Astrocyte (in vitro differentiated cells and primary cell): Measurements from ENCODE around the gene RRBP1. TPM values are rescaled to one million over a fixed set of nuclear protein-coding genes. Genes with fewer than 3 reads are reported as not detected.
A peak's percentile ranks its signal among the peaks of the same experiment; 100 is the strongest.

Experiments used
- DNase-seq: peaks from one replicate; pipeline ENCODE4 v3.0.0-alpha.2; 2010; ENCODE audit warnings: low read depth
- FAIRE-seq: peaks from 2 replicates; lab custom pipeline; 2011; peaks lifted over from hg19 to GRCh38; lab: Jason Lieb, UNC
- H2AFZ ChIP-seq: 2 replicates; pipeline ENCODE4 v1.6.0; 2012; ENCODE audit warnings: low read depth, low read length, inconsistent platforms
- H3K27ac ChIP-seq: 2 replicates; pipeline ENCODE4 v1.5.1; 2011; ENCODE audit warnings: low read depth, low read length, inconsistent platforms
- H3K27me3 ChIP-seq: 2 replicates; pipeline ENCODE4 v1.6.0; 2011; ENCODE audit warnings: low read length, inconsistent platforms; ENCODE audit not compliant: insufficient read depth
- H3K36me3 ChIP-seq: 2 replicates; pipeline ENCODE4 v1.5.1; 2011; ENCODE audit warnings: low read length, inconsistent platforms; ENCODE audit not compliant: insufficient read depth
- H3K4me1 ChIP-seq: 2 replicates; pipeline ENCODE4 v1.5.1; 2011; ENCODE audit warnings: low read length, inconsistent platforms; ENCODE audit not compliant: insufficient read depth
- H3K4me2 ChIP-seq: 2 replicates; pipeline ENCODE4 v1.6.0; 2012; ENCODE audit warnings: low read length, inconsistent platforms
- H3K4me3 ChIP-seq: 2 replicates; pipeline ENCODE4 v1.5.1; 2011; ENCODE audit warnings: low read depth, mild to moderate bottlenecking, low read length, inconsistent platforms; ENCODE audit not compliant: insufficient read depth
- H3K79me2 ChIP-seq: 2 replicates; pipeline ENCODE4 v1.6.0; 2012; ENCODE audit warnings: mild to moderate bottlenecking, low read length, inconsistent platforms; ENCODE audit not compliant: insufficient read depth
- H3K9ac ChIP-seq: 2 replicates; pipeline ENCODE4 v1.6.0; 2012; ENCODE audit warnings: mild to moderate bottlenecking, low read length, inconsistent platforms
- H3K9me3 ChIP-seq: 2 replicates; pipeline ENCODE4 v1.5.1; 2012; ENCODE audit warnings: low read depth, mild to moderate bottlenecking, low read length, inconsistent platforms; ENCODE audit not compliant: insufficient read depth
- H4K20me1 ChIP-seq: 2 replicates; pipeline ENCODE4 v1.6.0; 2012; ENCODE audit warnings: low read length, inconsistent platforms; ENCODE audit not compliant: insufficient read depth
- H3K27ac Mint-ChIP-seq: one replicate; pipeline ENCODE4 v1.8.0; 2021; ENCODE audit warnings: mild to moderate bottlenecking, mixed read lengths; ENCODE audit not compliant: unreplicated experiment
- H3K27me3 Mint-ChIP-seq: one replicate; pipeline ENCODE4 v1.8.0; 2021; ENCODE audit warnings: low read depth, mixed read lengths; ENCODE audit not compliant: unreplicated experiment
- H3K36me3 Mint-ChIP-seq: one replicate; pipeline ENCODE4 v1.8.0; 2021; ENCODE audit warnings: low read depth, mixed read lengths; ENCODE audit not compliant: unreplicated experiment
- H3K4me1 Mint-ChIP-seq: one replicate; pipeline ENCODE4 v1.8.0; 2021; ENCODE audit warnings: low read depth, mixed read lengths; ENCODE audit not compliant: unreplicated experiment
- H3K4me3 Mint-ChIP-seq: one replicate; pipeline ENCODE4 v1.8.0; 2021; ENCODE audit warnings: mild to moderate bottlenecking, moderate library complexity, mixed read lengths; ENCODE audit not compliant: unreplicated experiment
- H3K9me3 Mint-ChIP-seq: one replicate; pipeline ENCODE4 v1.8.0; 2021; ENCODE audit warnings: mild to moderate bottlenecking, mixed read lengths; ENCODE audit not compliant: unreplicated experiment
- EZH2 ChIP-seq: IDR thresholded peaks from 2 replicates; pipeline ENCODE4 v1.6.1; 2012; ENCODE audit warnings: mild to moderate bottlenecking, low read length, inconsistent platforms; ENCODE audit not compliant: insufficient read depth
- total RNA-seq: library from RNA; stranded (reverse); gene quantifications from 2 replicates; pipeline ENCODE4 v1.2.1, GENCODE V29; 2021
- TF ChIP-seq, protein P1 (sequence below): IDR thresholded peaks from 2 replicates; pipeline ENCODE4 v1.5.1; 2011; ENCODE audit warnings: low read depth, mild to moderate bottlenecking, inconsistent platforms, low read length, moderate library complexity; ENCODE audit not compliant: insufficient read depth

RRBP1 gene
- total RNA-seq, 1 donor from 2014 or later, result 347 TPM

DNA sequence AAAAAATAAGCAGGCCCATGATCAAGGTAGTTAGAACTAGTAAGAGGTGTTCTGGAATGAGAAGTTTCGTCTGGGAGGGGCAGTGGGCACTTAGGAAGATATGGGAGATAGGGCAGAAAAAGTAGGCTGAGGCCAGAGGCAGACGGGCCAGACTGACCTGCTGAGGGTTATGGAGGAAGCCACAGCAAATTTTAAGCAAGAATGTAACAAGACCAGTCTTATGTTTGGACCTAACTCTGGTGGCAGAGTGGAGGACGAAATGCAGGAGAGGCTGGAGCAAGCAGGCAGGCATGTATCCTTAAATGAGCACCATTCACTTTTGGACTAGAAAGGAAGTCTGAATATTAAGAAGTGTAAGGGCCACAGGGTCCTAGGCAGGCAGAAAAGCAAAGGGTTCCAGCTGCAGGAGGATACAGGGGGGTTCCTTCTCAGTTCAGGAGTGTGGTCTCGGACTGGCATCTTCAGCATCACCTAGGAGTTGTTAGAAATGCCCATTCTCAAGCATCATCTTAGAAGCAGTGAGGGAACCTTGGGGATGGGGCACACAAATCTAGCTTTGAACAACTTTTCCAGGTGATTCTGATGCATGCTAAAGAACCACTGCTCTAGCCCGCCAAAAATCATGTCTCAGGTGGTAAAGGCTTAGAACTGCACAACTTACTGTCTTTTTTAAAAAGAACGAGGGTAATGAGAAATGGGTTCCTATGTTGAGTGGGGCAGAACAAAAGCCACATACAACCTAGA lies 113.8 kb downstream of the RRBP1 start:
- peak overlapping the region; percentile 94 for H3K27ac Mint-ChIP-seq
- H3K4me1 Mint-ChIP-seq, result peaks cover 26% of the 10 kb centered on the region
- peak overlapping the region; percentile 49 for H3K4me3 ChIP-seq
- peak overlapping the region; percentile 83 for H3K4me3 Mint-ChIP-seq
- H4K20me1 ChIP-seq, result peaks cover 30% of the 10 kb centered on the region
- H3K27me3 ChIP-seq, result no peaks in the 10 kb centered on the region
- H3K36me3 Mint-ChIP-seq, result peaks cover 2% of the 10 kb centered on the region
- H3K4me2 ChIP-seq, result peak overlapping the region; percentile 92
- H3K9ac ChIP-seq, result peak overlapping the region; percentile 96
- FAIRE-seq (no peak), DNase-seq (no peak)
- no peaks in the 10 kb centered on the region for H3K27me3 Mint-ChIP-seq
- H3K9me3 Mint-ChIP-seq, result no peaks in the 10 kb centered on the region
- no peaks in the 10 kb centered on the region for H3K9me3 ChIP-seq
- peaks cover 5% of the 10 kb centered on the region for H3K36me3 ChIP-seq
- TF ChIP-seq EZH2, result no peak
- H3K27ac ChIP-seq, result peak overlapping the region; percentile 93
- peaks cover 25% of the 10 kb centered on the region for H3K4me1 ChIP-seq
- H2AFZ ChIP-seq, result no peak overlapping the region
- H3K79me2 ChIP-seq, result peaks cover 34% of the 10 kb centered on the region

DNA sequence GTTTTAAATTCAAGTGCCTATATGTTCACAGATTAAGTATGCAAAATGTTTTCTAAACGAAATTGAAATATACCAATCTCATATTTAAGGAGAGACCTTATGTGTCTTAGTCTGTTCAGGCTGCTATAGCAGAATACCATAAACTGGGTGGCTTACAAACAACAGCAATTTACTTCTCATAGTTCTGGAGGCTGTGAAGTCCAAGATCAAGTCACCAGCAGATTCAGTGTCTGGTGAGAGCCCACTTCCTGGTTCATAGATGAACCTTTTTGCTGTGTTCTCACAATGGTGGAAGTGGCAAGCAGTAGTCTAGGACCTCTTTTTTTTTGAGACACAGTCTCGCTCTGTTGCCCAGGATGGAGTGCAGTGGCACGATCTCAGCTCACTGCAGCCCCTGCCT lies 115.7 kb downstream of the RRBP1 start:
- Mint-ChIP-seq H3K27ac (no peak overlapping the region), H3K4me3 (no peak overlapping the region), H3K36me3 (peaks cover 2% of the 10 kb centered on the region), H3K27me3 (no peaks in the 10 kb centered on the region), H3K4me1 (peaks cover 22% of the 10 kb centered on the region), H3K9me3 (no peaks in the 10 kb centered on the region)
- Histone ChIP-seq H3K4me3 (no peak overlapping the region), H3K27me3 (no peaks in the 10 kb centered on the region), H2AFZ (no peak overlapping the region), H3K9ac (no peak overlapping the region), H3K79me2 (peaks cover 15% of the 10 kb centered on the region), H3K9me3 (no peaks in the 10 kb centered on the region), H4K20me1 (peaks cover 11% of the 10 kb centered on the region), H3K27ac (no peak overlapping the region), H3K4me2 (no peak overlapping the region), H3K4me1 (peaks cover 21% of the 10 kb centered on the region), H3K36me3 (no peaks in the 10 kb centered on the region)
- TF ChIP-seq, protein P1, sequence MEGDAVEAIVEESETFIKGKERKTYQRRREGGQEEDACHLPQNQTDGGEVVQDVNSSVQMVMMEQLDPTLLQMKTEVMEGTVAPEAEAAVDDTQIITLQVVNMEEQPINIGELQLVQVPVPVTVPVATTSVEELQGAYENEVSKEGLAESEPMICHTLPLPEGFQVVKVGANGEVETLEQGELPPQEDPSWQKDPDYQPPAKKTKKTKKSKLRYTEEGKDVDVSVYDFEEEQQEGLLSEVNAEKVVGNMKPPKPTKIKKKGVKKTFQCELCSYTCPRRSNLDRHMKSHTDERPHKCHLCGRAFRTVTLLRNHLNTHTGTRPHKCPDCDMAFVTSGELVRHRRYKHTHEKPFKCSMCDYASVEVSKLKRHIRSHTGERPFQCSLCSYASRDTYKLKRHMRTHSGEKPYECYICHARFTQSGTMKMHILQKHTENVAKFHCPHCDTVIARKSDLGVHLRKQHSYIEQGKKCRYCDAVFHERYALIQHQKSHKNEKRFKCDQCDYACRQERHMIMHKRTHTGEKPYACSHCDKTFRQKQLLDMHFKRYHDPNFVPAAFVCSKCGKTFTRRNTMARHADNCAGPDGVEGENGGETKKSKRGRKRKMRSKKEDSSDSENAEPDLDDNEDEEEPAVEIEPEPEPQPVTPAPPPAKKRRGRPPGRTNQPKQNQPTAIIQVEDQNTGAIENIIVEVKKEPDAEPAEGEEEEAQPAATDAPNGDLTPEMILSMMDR, result no peak
- TF ChIP-seq EZH2, result no peak
- FAIRE-seq (no peak), DNase-seq (no peak)

DNA sequence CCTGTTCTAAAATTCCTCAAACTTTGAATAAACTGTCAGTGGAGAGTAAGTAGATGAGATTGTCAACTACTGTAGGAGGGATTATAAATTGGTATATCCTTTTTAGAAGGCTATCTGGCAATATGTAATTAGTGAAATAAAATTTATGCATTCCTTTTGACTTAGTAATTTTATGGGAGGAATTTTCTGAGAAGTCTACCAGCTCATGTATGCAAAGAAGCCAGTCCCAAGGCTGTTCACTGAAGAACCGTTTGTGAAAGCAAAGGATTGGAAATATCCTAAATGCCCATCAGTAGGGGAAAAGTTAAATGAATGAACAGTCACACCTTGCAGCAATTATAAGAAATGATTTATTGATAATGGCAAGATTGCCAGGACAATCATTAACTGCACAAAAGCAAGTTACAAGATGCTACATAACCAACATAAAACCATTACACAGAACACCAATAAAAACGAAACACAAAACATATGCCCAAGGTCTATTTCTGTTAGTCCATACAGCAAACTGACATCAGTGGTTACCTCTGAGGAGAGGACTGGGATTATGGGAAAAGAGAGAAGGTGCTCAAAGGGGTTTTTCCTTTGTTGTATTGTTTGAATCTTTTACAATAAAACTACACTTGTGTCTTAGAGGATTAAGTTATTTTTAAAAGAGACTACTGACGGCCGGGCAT lies 116.7 kb downstream of the RRBP1 start:
- no peaks in the 10 kb centered on the region for H3K36me3 Mint-ChIP-seq
- peaks cover under 1% of the 10 kb centered on the region for H4K20me1 ChIP-seq
- TF ChIP-seq, protein P1, result no peak
- TF ChIP-seq EZH2, result no peak
- peak overlapping the region; percentile 32 for H3K27ac ChIP-seq
- no peaks in the 10 kb centered on the region for H3K9me3 ChIP-seq
- H2AFZ ChIP-seq, result no peak overlapping the region
- H3K9ac ChIP-seq, result peak overlapping the region; percentile 40
- peaks cover 30% of the 10 kb centered on the region for H3K4me1 Mint-ChIP-seq
- peak; percentile 54 for DNase-seq
- no peaks in the 10 kb centered on the region for H3K9me3 Mint-ChIP-seq
- H3K4me1 ChIP-seq, result peaks cover 21% of the 10 kb centered on the region
- H3K4me3 Mint-ChIP-seq, result no peak overlapping the region
- H3K27me3 Mint-ChIP-seq, result no peaks in the 10 kb centered on the region
- H3K27ac Mint-ChIP-seq, result peak overlapping the region; percentile 59
- no peak for FAIRE-seq
- no peaks in the 10 kb centered on the region for H3K27me3 ChIP-seq
- H3K4me3 ChIP-seq, result no peak overlapping the region
- H3K4me2 ChIP-seq, result peak overlapping the region; percentile 42
- H3K36me3 ChIP-seq, result no peaks in the 10 kb centered on the region
- peaks cover 5% of the 10 kb centered on the region for H3K79me2 ChIP-seq

Other genes with a start within 250 kb of the RRBP1 start
- gene BFSP1, start 150.9 kb downstream of the RRBP1 start, total RNA-seq, result 3.7 and 4.2 TPM in 2 replicates
- gene DSTN, start 112.2 kb downstream of the RRBP1 start, total RNA-seq, result 542 and 552 TPM in 2 replicates
- gene BANF2, start 17.7 kb upstream of the RRBP1 start, total RNA-seq, result not detected in 2 replicates